Measurements from ENCODE around the gene TMEM107.
"Not testable (repeated sequence)": the region's sequence is repeated elsewhere in the genome, so short reads cannot be mapped to it uniquely, and the experiment has no call there.

The TMEM107 gene

DNA sequence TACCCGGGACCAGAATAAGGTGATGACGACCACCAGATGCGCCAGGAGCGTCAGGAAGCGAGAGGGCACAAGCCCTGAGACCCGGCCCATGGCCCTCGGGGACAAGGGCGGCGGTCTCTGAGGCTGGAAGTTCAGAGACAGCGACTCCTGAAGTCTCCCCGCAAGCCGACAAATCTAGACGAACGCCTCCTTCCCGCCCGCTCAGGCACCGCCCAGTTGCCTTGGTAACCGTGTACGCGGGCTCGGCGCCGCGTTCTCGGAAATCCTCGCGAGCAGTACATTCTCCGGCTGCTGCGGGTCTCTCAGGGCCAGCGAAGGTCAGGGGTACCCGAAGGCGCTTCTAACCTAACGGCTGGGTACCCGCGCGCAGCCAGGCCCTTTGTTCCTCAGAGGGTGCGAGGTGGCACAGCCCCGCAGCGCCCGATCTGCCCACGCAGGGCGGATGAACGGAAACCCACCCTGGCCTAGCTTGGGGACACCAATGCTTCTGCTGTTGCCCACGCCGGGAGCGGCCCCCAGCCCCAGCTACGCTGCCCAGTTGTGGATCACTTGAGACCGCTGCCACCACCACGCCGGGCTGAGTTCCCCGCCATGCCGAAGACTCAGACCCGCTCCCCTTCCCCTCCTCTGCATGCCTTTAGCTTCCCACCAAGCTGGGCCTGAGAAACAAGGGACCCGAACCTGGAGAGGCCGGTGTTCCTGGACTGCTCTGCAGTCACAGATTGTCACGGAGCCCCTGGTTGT, at the start of gene TMEM107:
TSS of gene TMEM107 (minus strand) at position 184 of the 744 bp plus-strand sequence. CDS start at position 90, 94 bp downstream.
- peak; percentile 96 for DNase-seq

DNA sequence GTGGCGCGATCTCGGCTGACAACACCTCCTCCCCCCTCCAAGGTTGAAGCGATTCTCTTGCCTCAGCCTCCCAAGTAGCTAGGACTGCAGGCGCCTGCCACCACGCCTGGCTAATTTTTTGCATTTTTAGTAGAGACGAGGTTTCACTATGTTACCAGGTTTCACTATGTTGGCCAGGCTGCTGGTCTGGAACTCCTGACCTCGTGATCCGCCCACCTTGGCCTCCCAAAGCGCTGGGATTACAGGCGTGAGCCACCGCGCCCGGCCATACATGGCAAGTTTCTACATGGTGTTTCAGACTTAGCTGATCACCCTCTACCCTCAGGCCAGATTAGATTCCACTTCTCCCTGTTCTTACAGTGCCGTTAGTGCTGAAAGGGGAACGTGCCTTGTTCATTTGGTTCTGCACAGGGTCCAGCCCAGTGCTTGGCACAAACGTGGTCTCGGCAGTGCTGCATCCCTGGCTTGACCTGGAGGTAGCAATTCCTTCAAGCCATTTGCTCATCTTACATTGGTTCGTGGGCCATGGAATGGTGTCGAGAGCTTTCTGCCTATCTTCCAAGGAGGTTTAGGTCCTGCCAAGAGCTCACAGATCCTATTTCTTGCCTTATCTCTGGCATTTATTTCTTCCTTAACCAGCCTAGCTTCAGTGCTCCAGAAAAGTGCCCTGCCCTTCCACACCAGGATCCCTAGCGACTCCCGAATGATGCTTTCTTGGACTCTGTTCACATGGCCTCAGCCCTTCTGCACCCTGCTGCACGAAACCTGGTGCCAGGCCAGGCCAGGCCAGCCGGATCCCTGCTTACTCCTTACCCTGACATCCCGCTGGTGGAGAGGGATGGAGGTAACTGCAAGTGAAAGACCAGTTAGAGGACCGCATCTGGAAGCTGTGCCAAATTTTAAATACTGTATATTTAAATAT, 49.0 kb upstream of the TMEM107 start:
- no peak for DNase-seq

DNA sequence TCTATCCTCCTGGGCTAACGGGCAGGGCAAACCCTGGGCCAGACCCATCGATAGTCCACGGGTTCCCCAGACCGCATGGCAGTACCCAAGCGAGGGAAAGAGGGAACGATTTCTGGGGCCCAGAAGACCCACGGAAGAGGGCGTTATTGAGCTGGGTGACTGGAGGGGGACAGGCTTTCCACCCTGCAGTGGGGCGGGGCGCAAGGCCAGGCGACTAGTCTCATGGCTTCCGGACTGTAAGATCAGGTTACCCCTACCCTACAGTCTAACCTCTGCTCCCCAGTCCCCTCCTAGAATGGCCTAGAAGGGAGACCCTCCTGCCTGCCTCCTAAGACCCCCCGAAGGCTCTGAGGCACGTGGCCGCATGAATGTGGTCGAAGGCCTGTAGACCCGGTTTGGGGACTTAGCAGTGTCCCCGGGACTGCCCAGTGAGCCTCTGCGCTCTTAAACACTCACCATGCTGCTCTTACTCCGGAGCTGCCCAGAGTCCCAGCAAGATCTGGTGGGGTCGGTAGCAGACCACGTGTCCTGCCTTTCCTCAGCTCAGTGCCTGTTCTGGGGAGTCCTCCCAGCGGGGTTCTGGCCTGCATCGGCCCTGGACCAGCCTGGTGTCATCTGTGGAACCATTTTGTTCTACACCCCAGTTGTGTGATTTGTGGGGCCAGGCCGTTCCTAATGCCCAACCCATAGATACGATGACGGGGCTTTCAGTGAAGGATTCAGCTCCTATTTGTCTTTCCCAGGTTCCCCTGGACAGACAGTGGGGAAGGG, 47.4 kb upstream of the TMEM107 start:
- DNase-seq = peak; percentile 81

DNA sequence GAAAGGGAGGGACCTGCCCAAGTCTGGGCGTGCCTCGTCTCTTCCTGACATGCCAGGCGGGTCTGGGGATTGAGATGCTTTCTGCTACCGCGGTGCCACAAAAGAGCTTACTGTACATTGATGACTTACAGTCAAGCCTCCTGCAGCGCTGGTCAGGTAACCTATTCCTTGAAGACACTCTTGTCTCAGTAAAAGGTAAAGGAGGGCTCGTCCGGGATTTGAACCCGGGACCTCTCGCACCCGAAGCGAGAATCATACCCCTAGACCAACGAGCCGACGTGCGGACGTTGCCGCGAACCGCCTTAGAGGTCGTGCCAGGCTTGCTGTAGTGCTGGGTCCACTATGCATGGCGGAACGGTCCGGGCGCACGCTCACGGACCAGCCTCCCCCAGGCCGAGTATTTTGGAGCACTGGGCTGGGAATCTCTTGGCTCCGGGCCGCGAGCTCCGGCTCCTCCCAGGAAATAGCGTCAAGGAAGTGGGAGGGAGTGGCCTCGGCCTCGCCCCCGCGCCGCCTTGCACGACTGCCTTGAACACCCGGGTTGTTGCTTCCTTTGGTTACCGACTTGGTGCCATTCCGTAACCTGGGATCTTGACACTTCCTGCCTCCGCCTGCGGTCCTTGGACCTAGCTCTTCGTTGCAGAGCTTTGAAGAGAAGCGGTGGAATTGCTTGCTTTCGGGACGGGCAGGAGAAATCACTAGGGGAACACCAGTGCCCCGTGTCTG, 46.6 kb upstream of the TMEM107 start:
- DNase-seq = peak; percentile 96

DNA sequence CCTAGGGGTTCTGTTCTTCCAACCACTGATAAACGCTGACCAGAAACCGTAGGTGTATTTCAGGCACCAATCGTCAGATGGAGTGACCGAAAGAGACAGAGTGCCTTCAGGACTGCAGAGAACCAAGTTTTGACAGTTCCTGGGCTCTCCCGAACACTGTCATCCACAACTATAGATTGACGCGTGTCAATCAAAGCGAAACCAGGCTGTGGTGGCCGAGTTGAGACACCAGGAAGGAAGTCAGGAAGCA, 46.1 kb upstream of the TMEM107 start:
- DNase-seq = no peak

DNA sequence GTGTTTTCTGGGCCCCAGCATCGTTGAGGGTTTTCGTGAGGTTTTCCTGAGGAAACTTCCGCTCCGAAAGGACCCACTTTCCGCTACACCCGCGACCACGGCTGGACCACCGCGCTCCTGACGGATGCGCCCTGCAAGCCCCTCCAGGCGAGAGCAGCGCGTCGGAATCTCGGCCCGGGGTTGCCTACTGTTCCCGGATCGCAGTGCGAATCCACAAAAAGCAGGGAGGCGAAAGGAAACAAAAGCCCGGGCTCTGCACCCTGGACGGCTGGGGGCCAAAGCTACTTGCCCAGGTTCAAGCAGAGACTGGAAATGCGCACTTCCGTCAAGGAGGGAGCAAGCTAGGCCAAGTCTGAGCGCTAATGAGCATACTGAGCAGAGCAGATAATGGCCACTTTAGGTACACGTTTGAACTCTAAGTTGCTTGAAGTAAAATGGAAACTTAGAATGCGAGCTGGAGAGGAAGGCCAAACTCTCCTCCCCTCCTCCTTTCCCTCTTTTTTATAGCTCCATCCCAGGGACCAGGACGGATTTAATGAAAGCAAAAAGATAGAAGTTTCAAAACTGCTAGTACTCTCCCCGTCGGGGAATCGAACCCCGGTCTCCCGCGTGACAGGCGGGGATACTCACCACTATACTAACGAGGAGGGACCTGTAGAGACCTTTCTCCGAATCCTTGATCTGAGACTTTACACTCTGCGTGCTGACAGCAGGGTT, 45.6 kb upstream of the TMEM107 start:
- peak; percentile 99 for DNase-seq

DNA sequence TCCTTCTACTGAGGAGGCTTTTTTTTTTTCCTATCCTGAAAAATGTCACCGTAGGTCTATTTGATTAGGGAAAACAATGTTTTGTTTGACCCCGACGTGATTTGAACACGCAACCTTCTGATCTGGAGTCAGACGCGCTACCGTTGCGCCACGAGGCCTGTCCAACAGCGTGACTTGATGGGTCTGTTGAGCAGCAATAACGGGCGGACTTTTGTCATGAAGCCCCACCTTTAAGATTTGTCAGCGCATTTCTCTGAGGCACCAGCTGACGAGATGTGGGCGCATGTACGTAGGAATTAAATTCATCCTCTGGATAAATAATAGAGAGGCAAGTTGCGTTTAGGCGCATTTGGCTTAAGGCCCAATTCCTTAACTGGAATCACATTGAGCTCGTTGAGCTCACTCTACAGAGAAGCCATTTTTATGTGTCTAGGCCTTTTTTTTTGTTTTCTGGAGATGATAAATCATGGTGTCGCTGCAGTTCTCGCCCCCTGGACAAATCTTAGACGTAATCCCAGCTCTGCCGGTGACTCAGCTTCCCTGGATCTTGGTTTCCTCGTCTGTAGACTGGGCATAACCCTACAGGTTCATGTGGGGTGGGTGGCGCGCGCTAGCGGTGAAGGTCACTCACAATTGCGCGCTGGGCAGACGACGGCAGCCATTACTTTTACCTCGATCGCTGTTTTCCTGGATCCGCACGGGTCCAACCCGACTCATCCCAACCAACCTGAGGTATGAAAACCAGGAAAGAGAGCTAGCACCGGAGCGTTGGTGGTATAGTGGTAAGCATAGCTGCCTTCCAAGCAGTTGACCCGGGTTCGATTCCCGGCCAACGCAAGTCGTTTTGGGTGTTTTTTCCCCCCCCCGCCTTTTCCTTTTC, 44.8 kb upstream of the TMEM107 start:
- peak; percentile 99 for DNase-seq

DNA sequence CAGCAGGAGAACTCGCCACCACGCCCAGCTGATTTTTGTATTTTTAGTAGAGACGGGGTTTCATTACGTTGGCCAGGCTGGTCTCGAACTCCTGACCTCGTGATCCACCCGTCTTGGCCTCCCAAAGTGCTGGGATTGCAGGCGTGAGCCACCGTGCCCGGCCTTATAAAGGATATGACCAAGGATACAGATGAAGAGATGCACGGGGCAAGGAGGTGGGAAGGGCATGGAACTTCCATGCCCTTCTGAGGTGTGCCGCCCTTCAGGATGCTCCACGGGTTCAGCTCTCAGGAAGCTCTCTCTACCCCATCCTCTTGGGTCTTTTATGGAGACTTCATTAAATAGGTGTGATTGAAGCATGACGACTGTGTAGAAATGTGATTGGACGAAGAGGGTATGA, 37.8 kb upstream of the TMEM107 start:
- DNase-seq = not testable (repeated sequence)

DNA sequence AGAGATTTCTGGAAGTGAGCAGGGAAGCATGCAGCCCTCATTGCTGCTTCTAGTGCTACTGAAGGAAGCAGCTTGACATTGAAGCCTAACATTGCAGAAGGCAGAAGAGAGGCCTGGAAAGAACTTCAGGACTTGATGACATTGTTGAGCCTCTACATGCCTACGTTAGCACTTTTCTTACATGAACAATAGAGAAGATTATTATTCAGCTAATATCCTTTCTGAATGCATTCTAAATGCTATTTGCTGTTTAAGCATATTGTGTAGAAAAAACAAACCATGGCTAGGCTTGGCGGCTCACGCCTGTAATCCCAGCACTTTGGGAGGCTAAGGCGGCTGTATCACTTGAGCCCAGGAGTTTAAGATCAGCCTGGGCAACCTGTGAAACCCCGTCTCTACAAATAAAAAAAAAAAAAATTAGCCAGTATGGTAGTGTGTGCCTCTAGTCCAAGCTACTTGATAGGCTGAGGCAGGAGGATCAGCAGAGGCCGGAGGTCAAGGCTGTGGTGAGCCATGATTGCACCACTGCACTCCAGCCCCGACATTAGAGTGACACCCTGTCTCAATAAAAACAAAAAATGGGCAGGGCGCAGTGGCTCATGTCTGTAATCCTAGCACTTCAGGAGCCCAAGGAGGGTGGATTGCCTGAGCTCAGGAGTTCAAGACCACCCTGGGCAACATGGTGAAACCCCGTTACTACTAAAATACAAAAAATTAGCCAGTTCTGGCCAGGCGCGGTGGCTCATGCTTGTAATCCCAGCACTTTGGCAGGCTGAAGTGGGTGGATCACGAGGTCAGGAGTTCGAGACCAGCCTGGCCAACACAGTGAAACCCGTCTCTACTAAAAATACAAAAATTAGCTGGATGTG, 36.4 kb upstream of the TMEM107 start:
- no peak for DNase-seq

DNA sequence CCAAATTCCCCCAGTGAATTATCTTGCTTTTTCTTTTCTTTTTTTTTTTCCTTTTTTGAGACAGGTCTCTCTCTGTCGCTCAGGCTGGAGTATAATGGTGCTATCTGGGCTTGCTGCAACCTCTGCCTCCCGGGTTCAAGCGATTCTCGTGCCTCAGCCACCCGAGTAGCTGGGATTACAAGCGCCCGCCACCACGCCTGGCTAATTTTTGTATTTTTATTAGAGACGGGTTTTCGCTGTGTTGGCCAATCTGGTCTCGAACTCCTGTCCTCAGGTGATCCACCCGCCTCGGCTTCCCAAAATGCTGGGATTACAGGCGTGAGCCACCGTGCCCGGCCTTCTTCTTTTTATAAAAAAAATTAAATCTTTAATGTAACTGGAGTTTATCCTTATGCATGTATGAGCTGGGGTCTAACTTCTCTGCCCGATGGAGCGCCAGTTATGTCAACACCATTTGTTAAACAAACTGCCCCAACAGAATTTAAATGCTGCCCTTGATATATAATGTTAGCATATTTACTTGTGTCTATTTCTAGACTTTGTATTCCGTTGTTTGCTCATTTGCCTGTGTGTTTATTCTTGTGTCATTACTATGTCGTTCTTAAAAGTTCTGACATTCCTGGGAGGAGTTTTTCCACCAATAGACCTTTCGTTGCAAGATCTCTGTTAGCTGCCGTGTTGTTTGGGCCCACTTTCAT, 34.7 kb upstream of the TMEM107 start:
- no peak for DNase-seq

DNA sequence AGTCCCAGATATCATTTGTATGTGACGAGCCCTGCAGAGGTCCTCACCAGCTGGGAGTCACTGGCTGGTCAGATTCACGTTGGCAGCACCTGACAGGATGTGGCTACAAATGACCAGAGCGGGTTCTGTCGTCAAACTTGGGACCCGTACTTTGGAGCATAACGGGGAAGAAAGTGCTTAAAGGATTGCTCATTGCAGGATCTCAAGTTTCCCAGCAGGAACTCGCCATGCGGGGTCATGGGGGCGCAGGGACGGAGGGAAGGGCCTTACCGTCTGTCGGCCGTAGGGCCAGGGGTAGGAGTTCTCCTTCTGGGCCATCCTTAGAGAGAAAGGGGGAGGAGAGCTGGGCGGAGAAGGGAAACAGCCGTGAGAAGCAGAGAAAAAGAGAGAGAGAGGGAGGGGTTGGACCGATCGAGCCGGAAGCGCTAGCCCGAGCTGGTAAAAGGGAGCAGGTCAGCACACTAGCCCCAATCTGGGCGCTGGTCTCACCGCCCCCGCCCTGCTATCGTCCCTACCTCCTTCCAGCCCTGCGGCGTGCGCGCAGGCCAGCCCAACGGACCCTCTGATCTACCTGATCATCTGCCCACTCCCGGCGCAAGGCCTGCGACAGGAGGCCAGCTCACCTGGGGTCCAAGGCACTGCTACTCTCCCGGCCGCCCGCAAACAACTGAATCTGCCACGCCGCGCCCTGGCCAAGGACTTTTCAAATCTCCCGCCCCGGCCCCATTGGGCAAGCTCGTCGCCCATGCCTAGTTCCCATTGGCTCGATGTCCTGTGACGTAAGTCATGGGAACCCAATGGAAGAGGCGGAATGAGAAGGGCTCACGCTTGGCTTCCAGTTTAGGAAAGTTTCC, 34.0 kb upstream of the TMEM107 start, which contains the start of gene AURKB:
TSS of gene AURKB (minus strand) at position 669 of the 854 bp plus-strand sequence. CDS start at position 318, 351 bp downstream.
- DNase-seq = peak; percentile 99

DNA sequence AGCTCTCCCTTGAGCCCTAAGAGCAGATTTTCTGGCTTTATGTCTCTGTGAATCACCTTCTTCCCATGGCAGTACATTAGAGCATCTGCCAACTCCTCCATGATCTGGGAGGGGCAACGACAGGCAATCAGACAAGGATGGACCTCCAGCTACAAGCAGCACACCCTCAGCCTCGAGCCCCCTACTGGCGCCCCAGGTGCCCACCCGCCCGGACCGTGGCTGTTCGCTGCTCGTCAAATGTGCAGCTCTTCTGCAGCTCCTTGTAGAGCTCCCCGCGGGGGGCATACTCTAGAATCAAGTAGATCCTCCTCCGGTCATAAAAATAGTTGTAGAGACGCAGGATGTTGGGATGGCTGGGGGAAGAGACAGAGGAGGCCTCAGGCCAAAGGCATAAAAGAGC, 30.4 kb upstream of the TMEM107 start:
- no peak for DNase-seq

DNA sequence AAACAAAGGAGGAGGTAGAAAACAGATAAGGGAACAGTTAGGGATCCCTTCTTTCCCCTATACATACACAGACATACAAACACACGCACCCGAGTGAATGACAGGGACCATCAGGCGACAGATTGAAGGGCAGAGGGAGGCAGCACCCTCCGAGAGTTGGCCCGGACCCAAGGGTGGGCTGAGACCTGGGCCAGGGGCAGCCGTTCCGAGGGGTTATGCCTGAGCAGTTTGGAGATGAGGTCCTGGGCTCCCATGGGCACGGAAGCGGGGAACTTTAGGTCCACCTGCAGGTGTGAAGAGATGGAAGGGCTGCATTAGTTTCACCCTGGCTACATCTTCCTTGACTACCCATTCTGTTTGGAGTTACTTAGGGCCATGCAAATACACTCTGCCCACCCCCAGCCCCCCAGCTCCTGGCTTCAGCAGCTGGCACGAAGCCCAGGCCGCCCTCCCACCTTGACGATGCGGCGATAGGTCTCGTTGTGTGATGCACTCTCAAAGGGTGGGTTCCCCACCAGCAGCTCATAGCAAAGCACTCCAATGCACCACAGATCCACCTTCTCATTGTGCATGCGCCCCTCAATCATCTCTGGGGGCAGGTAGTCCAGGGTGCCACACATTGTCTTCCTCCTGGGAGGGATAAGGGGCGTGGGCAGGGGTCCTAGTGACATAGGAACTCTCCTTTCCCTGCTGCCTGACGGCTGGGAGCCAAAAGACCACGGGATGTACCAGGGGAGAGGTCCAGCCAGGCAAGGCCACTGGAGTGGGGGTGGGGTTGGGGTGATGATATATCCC, 28.8 kb upstream of the TMEM107 start:
- DNase-seq = no peak

DNA sequence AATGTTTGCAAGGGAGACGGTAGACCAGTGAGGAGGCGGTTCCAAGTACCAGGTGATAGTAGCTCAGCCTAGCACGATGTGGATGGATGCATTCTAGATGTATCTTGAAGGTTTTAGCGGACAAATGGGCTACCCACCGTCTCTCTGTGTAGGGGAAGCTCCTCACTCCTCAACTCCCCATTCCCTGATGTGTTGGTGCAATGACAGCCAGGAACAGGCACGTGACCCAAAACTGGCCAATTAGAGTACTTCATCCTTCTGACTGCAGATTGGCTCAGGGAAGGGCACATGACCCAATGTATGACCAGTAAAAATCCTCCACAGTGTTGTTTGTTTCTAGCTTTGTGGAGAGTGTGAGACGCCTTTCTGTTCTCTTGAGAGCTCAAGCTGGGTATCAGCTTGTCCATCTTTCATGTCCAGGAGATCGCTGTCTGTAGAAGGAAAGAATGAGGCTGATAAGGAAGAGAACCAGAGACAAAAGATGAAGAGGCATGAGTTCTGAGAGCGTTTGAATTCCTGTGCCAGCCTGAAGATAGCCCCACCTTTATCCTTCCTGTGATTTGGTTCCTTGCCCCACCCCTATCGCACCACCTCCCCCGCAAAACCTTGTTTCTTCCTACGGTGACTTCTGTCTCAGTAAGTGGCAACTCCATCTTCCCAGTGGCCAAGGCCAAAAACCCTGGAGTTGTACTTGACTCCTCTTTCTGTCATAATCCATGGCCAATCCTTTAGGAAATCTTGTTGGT, 16.1 kb upstream of the TMEM107 start:
- DNase-seq = peak; percentile 97

DNA sequence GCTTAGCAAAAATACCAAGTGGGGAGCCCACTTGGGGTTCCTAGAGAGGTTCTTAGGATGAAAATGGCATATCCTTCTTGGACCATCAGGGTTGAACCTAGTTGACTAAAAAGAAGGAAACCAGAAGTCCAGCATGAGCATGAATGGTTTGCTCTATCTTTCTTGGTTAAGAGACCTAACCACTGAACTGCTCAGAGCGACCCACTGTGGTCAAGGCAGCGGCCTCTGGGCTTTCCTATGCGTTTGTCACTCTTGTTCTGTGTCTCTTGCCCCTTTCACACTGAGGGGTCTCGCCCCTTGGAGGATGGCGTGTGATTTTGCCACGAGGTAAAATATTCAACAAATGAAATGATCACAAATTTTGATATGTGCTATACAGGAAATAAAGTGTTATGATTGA, 14.3 kb upstream of the TMEM107 start:
- DNase-seq = no peak

DNA sequence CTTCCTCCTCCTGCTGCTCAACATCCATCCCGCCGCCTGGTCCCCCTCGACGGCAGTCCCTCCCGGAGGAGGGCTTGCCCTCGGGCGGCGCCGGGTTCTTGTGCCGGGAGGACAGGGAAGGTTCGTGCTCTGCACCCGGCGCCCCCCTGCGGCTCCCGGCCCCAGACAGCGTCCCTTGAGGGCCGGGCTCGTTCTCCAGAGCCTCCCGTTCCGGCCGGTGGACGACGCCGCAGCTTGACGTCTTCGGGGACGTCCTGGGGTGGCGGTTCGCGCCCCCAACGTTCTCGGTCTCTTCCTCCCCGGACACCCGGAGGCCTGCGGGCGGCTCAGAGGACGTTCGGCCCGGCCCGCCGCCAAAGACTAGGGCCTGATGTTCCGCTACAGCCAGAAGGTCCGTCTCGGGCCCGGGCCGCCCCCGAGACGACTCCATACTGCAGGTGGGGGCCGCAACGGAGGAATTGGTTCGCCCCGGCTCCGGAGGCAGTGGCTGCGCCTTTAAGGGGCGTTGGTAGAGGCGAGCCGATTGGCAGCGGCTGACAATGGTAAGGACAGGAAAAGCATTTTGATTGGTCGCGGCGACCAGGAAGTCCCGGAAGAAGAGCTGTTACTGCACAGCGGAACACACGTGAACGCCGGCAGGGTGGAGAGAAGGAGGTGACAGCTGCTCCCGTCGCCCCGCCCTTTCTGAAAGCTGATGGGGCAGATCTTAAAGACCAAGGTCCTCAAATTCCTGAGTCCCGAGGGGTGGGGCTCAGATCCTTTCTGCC, 13.7 kb upstream of the TMEM107 start, which contains the start of gene BORCS6:
TSS of gene BORCS6 (minus strand) at position 470 of the 767 bp plus-strand sequence. CDS start at position 430, 40 bp downstream.
- DNase-seq = peak; percentile 97

Measured in eye (tissue), 1 donor.